HUES64 (cell line): Measurements from ENCODE around the gene GRID1.
"Not testable (repeated sequence)": the region's sequence is repeated elsewhere in the genome, so short reads cannot be mapped to it uniquely, and the experiment has no call there.

Source experiments
- H3K27ac ChIP-seq: 2 replicates; pipeline ENCODE4 v1.7.0; 2013; ENCODE audit warnings: low read depth, low read length, inconsistent platforms
- H3K27me3 ChIP-seq: 2 replicates; pipeline ENCODE4 v1.6.1; 2013; ENCODE audit warnings: mild to moderate bottlenecking, low read length; ENCODE audit not compliant: insufficient read depth
- H3K36me3 ChIP-seq: 2 replicates; pipeline ENCODE4 v1.6.1; 2013; ENCODE audit warnings: mild to moderate bottlenecking, low read length; ENCODE audit not compliant: insufficient read depth
- H3K4me1 ChIP-seq: 2 replicates; pipeline ENCODE4 v1.6.1; 2013; ENCODE audit warnings: mild to moderate bottlenecking, low read length, moderate library complexity; ENCODE audit not compliant: insufficient read depth
- H3K4me3 ChIP-seq: 2 replicates; pipeline ENCODE4 v1.5.1; 2013; ENCODE audit warnings: mild to moderate bottlenecking, low read length, moderate library complexity
- H3K9ac ChIP-seq: 2 replicates; pipeline ENCODE4 v1.6.1; 2013; ENCODE audit warnings: mild to moderate bottlenecking, low read depth, low read length
- H3K9me3 ChIP-seq: 2 replicates; pipeline ENCODE4 v1.6.1; 2013; ENCODE audit warnings: low read depth, low read length; ENCODE audit not compliant: insufficient read depth
- WGBS: fragments of 150-250, 120-280 bp; methylation state at CpG from one replicate; pipeline ENCODE4 v1.1.7; 2013; ENCODE audit warnings: missing lambda C conversion rate; 5-methylcytosine and 5-hydroxymethylcytosine counted together

GRID1 gene

DNA sequence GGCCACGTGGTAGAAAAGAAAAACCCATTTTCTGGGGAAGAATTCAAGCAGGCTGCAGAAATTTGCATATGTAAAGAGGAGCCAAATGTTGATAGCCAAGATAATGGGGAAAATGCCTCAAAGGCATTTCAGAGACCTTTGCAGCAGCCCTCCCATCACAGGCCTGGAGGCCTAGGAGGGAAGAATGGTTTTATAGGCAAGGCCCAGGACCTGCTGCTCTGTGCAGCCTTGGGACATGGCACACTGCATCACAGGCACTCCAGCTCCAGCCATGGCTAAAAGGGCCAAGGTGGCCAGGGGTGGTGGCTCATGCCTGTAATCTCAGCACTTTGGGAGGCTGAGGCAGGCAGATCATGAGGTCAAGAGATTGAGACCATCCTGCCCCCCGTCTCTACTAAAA lies 128.5 kb downstream of the GRID1 start:
- WGBS = 47% methylated on average over 2 of the region's 2 CpGs
- Histone ChIP-seq H3K4me1 (peaks cover 20% of the 10 kb centered on the region), H3K9me3 (peaks cover 20% of the 10 kb centered on the region)
- H3K27me3 ChIP-seq, H3K27ac ChIP-seq, H3K36me3 ChIP-seq, H3K4me3 ChIP-seq, H3K9ac ChIP-seq: not testable (repeated sequence)

DNA sequence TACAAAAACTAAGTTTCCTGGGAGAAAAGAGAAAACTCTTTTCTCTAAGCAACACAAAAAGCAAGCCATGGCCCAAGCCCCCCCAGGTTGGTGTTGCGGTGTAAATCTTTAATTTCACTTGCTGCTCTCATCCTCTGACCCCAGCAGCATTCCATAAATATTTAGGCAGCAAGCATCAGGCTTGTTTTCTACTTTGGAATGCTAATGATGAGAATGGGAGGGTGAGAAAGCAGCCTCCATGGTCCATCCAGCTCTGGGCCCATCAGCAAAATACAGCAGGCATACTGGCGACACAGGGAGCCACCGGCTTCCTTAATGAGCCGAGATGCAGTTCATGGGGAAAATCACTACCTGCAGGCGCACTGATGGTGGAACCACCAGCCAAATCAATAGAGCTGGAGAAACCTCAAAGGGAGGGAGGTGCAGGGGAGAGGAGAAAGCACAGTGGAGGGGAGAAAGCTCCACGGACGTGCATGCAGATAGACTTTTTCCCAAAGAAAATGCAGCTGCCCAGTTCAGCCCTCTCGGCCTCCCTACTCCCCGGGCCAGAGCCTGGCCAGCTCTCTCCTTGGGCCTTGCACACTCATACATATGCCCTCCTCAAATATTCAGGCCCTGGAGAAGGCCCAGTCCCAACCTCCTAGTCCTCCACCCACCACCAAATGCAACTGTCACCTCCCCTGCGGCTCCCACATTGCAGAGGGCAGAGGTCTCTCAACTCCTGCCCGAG lies 131.9 kb downstream of the GRID1 start:
- Histone ChIP-seq H3K27ac (no peak overlapping the region), H3K4me3 (no peak overlapping the region), H3K27me3 (no peaks in the 10 kb centered on the region), H3K9me3 (peaks cover 20% of the 10 kb centered on the region), H3K9ac (no peak overlapping the region), H3K4me1 (peaks cover 28% of the 10 kb centered on the region), H3K36me3 (no peaks in the 10 kb centered on the region)
- WGBS = 63% methylated on average over 11 of the region's 11 CpGs

- no peaks in the 10 kb centered on the region for H3K27me3 ChIP-seq
- WGBS = 47% methylated on average over 7 of the region's 7 CpGs
- no peak overlapping the region for H3K27ac ChIP-seq
- H3K9me3 ChIP-seq = peaks cover 16% of the 10 kb centered on the region
- no peak overlapping the region for H3K4me3 ChIP-seq
- H3K4me1 ChIP-seq = peaks cover 28% of the 10 kb centered on the region
- H3K9ac ChIP-seq = no peak overlapping the region
- no peaks in the 10 kb centered on the region for H3K36me3 ChIP-seq
Measured at GRCh38 chr10:86234107-86234506, 132.5 kb downstream of the GRID1 start.

GRCh38 chr10:86233131-86233530 lies 133.5 kb downstream of the GRID1 start:
- Histone ChIP-seq H3K27me3 (no peaks in the 10 kb centered on the region), H3K27ac (no peak overlapping the region), H3K9me3 (peaks cover 6% of the 10 kb centered on the region), H3K36me3 (no peaks in the 10 kb centered on the region), H3K9ac (no peak overlapping the region), H3K4me1 (peaks cover 28% of the 10 kb centered on the region), H3K4me3 (no peak overlapping the region)
- WGBS = 47% methylated on average over 7 of the region's 7 CpGs

DNA sequence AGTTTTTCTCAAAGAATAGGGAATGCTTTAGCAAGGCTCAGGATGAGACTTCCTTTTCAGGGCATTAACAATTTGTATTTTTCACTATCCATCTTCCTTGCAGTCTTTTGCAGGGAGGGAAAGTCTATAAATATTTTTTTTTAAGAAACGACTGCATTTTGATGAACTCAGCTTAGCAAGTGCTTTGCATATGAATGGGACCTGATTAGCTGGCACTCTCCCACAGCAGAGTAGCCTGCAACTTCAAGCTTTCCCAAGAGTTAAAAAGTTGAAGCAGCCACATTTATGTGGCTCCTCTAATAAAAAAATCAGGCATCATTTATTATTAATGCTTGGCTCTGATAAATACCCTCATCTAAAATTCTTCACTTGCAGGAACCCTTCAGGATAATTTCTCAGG lies 134.0 kb downstream of the GRID1 start:
- peaks cover 28% of the 10 kb centered on the region for H3K4me1 ChIP-seq
- H3K27ac ChIP-seq = no peak overlapping the region
- H3K36me3 ChIP-seq = no peaks in the 10 kb centered on the region

DNA sequence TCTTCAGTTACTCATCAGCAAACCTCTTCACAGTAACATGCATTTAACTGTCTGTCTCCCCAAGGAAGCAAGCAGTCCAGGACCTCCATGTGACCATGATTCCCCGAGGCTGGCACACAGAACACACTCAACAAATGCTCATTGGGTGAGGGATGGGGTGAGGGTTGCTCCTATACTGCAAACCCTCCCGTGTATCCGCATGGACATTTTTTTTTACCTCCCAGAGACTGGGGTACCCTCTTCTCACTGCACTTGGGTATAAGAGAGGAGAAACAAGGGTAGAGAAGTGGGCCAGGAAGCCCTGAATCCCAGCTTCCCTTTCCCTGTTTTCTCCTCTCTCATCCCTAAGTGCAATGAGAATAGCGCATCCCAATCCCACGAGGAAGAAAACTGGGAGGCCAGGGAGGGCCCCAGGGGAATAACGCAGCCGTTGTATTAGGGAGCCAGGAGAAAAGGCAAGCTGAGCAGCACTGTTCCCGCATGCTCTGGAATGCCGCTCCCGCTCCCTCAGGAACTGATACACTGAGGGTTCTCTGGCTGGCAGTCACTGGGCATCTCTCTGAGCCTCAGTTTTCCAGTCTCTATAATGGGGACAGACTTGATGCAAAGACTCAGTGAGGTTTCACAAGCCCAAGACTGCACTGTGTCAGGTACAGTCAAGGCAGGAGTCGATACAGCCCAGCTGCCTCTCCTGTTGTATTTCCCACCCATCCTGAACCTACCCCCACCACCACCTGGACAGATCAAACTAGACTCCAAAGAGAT lies 134.6 kb downstream of the GRID1 start:
- no peak overlapping the region for H3K4me3 ChIP-seq
- 69% methylated on average over 9 of the region's 11 CpGs for WGBS
- H3K27me3 ChIP-seq = no peaks in the 10 kb centered on the region
- no peak overlapping the region for H3K27ac ChIP-seq
- peaks cover 28% of the 10 kb centered on the region for H3K4me1 ChIP-seq
- no peaks in the 10 kb centered on the region for H3K9me3 ChIP-seq
- H3K9ac ChIP-seq = no peak overlapping the region
- H3K36me3 ChIP-seq = no peaks in the 10 kb centered on the region

More for the DNA sequence above, 134.0 kb downstream of the GRID1 start:
- Histone ChIP-seq H3K9ac (no peak overlapping the region), H3K9me3 (peaks cover 2% of the 10 kb centered on the region; the same call in 1 of the 2 replicates), H3K4me3 (no peak overlapping the region), H3K27me3 (no peaks in the 10 kb centered on the region)
- 12% methylated on average over 1 of the region's 1 CpG for WGBS

- H3K9ac ChIP-seq = no peak overlapping the region
- no peak overlapping the region for H3K27ac ChIP-seq
- no peaks in the 10 kb centered on the region for H3K9me3 ChIP-seq
- H3K27me3 ChIP-seq = no peaks in the 10 kb centered on the region
- H3K4me3 ChIP-seq = no peak overlapping the region
- WGBS = 93% methylated on average over 7 of the region's 7 CpGs
- H3K36me3 ChIP-seq = no peaks in the 10 kb centered on the region
- peaks cover 28% of the 10 kb centered on the region for H3K4me1 ChIP-seq
Measured at GRCh38 chr10:86230557-86231180, 135.9 kb downstream of the GRID1 start.

- Histone ChIP-seq H3K9me3 (no peaks in the 10 kb centered on the region), H3K4me1 (peaks cover 24% of the 10 kb centered on the region), H3K27me3 (no peaks in the 10 kb centered on the region), H3K4me3 (no peak overlapping the region), H3K9ac (no peak overlapping the region), H3K27ac (no peak overlapping the region), H3K36me3 (no peaks in the 10 kb centered on the region)
- 85% methylated on average over 6 of the region's 6 CpGs for WGBS
Measured at GRCh38 chr10:86229811-86230556, 136.6 kb downstream of the GRID1 start.

DNA sequence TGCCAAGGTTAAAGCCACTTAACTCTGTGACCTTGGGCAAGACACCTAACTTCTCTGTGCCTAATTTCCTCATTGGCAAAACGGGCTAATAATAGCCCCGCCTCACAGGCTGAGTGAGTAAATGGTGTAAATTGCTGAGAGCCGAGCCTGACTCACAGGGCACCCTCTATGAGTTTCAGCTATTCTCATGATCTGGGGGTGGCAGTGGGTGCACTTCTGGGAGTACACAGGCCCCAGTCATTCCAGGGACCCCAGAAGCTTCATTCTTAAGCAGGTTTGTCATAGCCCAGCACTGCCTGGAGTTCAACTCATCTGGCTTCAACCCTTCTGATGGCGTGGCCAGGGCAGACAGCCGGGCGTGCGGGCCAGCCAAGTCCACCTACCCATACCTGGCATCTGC lies 137.2 kb downstream of the GRID1 start:
- no peak overlapping the region for H3K27ac ChIP-seq
- whole genome bisulfite sequencing = 90% methylated on average over 7 of the region's 7 CpGs
- no peaks in the 10 kb centered on the region for H3K9me3 ChIP-seq
- no peak overlapping the region for H3K4me3 ChIP-seq
- no peaks in the 10 kb centered on the region for H3K36me3 ChIP-seq
- no peak overlapping the region for H3K9ac ChIP-seq
- no peaks in the 10 kb centered on the region for H3K27me3 ChIP-seq
- H3K4me1 ChIP-seq = peaks cover 19% of the 10 kb centered on the region

GRCh38 chr10:86227501-86228258 lies 138.9 kb downstream of the GRID1 start:
- no peak overlapping the region for H3K9ac ChIP-seq
- no peaks in the 10 kb centered on the region for H3K9me3 ChIP-seq
- H3K4me3 ChIP-seq = no peak overlapping the region
- no peaks in the 10 kb centered on the region for H3K36me3 ChIP-seq
- 90% methylated on average over 6 of the region's 6 CpGs for WGBS
- no peaks in the 10 kb centered on the region for H3K27me3 ChIP-seq
- H3K27ac ChIP-seq = no peak overlapping the region
- H3K4me1 ChIP-seq = peaks cover 4% of the 10 kb centered on the region; the same call in 1 of the 2 replicates
